GM15510 (cell line): ENCODE measurements around the gene SNX4.

Experiments
- POLR2A ChIP-seq: IDR thresholded peaks from 3 replicates; pipeline ENCODE4 v1.6.1; 2011; ENCODE audit warnings: borderline replicate concordance; ENCODE audit not compliant: insufficient read length; ENCODE audit errors: extremely low read depth

SNX4 gene

DNA sequence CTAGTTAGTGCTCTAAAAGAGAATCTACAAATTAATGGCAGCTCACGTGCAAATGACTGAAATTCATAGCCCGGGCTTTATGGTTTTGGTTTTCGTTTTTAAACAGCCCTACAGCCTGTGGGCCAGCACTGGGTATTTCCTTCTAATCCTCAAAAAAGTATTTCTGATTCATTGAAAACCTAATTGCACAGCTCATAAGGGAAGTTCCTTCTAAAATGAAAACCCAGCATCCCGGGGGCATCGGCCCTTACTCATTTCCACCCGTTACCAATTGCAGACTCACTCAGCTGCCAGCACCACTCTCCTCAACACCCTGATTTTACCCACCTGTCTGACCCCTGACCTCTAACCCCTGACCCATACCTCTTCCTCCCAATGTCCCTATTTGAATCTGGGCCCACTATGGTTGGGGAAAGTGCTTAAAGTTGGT is 85.4 kb downstream of the SNX4 start:
- no peak for TF ChIP-seq POLR2A

DNA sequence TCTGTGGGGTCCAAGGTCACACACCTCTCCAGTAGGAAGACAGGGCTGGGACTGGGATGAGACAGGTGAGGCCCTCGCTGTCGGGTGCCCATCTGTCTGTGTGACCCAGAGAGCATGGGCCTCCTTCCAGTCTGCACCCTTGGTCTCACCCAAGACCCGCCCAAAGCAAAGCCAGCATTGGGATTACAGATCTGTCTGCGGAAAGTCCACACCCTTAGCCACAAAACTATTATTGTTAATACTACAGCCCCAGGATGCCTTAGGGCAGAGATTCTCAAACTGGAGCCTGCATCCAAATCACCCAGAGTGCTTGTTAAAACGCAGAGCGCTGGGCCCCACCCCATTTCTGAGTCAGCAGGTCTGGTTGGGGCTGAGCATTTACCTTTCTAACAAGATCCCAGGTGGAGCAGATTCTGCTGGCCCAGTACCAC is 86.4 kb downstream of the SNX4 start:
- no peak for TF ChIP-seq POLR2A

DNA sequence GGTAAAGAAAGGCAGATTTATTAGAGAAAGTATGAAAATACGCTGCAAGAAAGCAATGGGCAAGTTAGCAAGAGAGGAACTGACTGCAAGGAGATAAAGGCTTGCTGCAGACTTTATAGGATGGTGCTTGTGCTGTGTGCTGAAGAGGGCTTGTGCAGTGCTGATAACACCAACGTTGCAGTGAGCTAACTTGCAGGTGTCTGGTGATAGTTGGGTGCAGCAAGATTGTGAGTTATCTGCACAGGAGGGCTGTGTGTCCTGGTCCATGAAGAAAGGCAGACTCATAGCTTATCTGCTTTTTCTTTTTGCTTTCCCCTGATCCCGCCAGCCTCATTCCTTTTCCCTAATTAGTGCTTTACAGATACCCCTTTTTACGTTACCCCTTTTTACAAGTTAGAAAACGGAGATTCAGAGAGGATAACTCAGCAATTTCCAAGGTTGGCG is 86.9 kb downstream of the SNX4 start:
- TF ChIP-seq POLR2A = no peak

DNA sequence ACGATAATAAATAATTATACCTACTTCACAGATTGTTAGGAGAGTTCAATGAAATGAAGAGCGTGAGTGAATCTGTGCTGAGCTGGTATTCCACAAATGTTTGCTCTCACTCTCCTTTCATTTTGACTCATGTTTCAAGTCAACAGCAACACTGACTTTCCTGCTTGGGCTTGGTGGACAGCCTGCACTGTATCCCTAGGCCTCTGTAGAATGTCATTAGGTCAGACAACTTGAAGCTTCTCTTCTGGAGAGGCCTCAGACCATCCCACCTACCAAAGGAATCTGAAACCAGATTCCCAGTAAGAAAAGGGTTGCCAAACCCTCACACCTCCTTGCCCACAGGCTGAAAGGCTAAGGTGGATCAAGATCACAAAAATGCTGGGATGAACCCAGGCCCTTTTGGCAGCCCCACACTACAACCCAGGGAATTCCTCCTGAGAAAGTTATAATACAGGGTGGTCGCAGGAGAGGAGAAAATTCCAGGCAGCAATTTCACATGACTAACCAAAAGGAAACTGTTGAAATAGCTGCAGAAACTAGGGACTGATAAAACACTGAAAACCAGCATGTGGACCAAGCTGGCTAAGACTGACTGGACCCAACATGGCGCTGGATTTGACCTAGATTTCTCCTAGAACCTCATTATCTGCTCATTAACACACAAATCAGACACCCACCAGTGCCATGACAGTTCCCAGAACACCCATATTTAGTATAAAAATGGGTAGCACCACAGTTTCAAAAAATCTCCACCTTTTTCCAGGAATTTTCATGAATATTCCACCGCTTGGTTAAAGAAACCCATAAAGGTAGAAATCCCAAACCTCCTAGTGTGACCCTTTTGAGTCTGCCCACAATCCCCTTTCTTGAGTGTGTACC is 87.9 kb downstream of the SNX4 start:
- no peak for TF ChIP-seq POLR2A

DNA sequence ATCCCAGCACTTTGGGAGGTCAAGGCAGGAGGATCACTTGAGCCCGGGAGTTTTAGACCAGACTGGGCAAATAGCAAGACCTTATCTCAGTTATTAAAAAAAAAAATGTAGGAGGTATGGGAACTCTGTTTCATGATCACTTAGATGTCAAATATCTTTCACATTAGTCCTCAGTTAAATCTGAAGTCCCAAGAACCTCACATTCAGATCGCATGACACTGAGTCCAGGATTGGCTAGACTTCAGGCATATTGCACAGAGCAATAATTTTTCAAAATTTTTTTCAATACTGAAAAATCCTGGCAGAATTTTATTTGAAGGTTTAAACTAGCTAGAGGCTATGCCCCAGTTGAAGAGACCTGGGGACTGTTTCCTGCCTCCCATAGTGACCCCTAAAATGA is 88.6 kb downstream of the SNX4 start:
- TF ChIP-seq POLR2A = no peak

DNA sequence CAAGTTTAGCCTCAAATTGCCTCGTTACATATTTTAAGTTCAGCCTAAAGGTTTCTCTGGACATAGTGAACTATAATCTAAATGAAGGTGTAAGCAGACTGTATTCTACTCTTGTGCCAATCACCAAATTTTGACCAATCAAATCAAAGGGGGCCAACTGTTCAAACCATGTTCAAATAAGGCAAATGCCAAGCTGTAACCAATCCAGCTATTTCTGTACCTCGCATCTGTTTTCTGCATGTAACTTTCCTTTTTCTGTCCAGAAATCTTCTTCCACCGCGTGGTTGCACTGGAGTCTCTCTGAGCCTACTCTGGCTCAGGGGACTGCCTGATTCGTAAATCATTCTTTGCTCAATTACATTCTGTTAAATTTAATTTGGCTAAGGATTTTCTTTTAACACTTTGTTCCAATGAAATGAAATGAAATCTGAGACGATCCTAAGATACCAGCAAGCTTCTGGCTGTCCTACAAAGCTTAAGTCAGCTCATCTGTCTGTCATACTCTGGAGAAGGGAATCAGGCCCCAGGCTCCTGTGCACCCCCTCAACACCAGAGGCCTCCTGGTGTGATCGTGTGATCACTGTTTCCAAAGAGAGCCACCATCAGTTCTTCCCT is 91.7 kb downstream of the SNX4 start:
- no peak for TF ChIP-seq POLR2A

DNA sequence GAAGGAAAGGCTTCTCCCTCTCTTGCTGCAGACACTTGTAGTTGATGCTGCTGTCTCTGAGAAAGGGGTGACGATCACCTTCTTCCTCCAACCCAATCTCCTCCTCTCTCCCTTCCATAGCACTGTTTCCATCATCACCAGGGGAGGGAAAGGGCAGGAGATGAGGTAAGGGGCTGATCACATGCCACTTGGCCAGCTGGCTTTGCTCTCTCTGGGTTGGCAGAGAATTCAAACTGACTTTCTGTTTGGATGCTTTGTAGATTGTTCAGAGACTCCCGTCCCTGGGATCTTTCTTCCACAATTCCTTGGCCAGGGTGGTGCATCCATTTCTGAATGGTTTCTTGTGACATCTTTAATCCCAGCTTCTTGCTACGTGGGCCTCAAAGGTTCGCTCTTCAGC is 101.7 kb downstream of the SNX4 start:
- no peak for TF ChIP-seq POLR2A

DNA sequence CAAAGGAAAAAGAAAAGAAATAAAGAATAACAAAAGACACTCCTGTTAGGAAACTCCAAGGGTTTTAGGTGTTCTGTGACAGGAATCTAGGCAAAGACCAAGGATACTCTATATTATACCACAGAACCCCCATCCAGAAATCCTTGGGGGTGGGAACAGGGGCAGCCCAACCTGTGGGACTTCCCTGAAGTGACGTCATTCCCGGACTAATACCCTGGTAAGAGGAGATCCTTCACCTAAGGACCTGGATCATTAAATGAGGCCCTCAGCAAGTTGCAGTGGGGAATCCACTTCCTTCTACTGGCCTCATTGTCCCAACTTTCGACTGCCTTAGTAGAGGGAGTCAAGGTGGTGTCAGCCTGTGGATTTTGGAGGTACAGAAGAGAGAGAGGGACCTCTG is 103.8 kb downstream of the SNX4 start:
- TF ChIP-seq POLR2A = no peak

DNA sequence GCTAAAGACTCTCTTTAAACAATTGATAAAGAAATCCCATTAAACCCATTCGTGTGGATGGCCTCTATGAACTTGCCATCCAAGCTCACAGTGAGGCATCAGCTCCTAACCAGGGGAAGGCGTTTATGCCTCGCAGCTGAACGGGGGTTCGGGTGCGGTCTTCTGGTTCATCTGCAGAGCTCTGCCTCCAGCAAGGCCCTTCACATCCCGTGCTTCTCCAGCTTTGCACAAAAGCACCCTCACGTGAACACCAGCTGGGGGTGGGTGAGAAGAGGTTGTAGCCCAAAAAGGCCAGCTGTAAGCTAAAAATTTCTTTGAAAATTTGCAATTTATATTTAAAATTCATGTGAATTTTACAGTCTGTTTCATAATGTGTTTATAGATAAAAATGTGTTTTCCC is 105.3 kb downstream of the SNX4 start:
- TF ChIP-seq POLR2A = no peak

DNA sequence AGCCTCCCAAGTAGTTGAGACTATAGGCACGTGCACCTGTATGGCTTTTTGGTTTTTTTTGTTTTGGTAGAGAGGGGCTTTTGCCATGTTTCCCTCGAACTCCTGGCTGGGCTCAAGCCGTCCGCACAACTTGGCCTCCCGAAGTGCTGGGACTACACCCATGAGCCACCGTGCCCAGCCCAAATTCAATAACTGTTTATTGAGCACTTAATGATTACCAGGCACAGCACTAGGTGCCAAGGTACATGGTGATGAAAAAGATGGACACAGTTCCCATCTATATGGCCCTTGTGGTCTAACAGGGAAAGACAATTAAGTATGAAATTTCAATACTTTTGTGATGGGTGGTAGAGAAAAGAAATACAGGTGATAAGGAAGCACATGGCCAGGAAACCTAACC is 109.1 kb downstream of the SNX4 start:
- TF ChIP-seq POLR2A = no peak

DNA sequence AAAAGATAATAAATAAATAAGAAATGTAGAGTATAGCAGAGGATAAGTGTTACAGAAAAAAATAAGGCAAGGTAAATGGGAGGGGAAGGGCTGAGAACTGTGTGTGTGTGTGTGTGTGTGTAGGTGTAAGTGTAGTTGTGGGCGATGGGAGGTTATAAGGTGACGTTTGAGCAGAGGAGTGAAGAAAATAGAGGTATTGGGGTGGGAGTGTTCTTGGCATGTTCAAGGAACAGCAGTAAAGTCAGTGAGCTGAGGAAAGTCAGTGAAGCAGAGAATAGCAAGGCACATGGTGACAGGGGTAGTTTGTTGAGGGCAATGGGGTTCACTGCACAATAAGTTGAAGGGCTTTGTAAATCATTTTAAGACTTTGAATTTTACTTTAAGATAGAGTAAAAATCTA is 113.9 kb downstream of the SNX4 start:
- TF ChIP-seq POLR2A = no peak

DNA sequence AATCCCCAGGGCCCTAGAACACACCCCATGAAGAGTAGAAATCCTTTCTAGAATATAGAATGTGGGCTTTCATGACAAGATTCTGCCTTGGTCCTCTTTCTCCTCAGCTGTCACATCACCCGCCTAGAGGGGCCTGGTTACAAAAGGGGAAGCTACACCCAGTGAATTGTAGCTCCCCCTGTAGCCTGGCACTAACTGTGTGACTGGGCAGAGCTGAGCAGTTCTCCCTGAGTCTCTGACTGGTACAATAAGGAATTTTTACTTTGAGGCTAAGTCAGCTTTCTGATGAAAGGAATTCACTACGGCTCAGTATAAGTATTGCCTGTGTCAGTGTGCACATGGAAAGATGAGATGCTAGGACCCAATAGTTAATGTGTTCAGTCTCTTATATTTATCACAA is 116.2 kb downstream of the SNX4 start:
- TF ChIP-seq POLR2A = no peak

DNA sequence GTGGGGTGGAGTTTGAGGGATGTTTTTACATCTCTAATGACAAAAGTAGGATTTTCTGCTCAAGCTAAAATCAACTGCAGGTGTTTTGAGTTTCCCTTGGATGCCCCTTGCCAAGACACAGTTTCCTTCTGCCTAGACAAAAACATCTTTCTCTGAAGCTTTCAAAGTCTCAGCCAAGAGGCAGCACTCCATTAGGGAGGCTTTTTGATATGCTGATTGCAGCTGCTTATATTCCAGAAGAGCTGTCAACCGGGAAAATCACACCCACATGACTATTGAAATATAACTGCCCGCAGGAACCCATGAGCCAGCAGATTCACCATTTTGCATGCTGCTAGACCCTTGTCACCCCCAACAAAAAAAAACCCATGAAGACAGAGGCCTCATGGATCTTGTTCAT is 117.4 kb downstream of the SNX4 start:
- TF ChIP-seq POLR2A = no peak

DNA sequence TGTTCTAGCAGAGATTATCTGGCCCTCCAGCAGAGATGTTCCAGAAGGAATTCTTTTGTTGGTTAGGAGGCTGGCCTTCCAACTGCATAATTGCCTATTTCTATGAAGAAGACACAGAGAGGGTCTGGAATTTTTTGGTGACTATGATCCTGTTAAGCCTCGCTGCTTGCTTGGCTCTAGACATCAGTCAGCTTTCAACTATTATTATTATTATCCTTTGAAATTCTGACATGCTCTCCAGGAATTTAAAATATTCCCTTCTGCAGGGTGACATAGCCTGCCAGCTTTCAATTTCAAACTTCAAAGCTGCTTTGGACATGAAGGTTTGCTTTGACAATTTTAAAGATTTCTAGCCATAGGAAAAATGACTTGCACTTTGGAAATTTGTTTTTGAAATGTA is 118.6 kb downstream of the SNX4 start:
- no peak for TF ChIP-seq POLR2A

DNA sequence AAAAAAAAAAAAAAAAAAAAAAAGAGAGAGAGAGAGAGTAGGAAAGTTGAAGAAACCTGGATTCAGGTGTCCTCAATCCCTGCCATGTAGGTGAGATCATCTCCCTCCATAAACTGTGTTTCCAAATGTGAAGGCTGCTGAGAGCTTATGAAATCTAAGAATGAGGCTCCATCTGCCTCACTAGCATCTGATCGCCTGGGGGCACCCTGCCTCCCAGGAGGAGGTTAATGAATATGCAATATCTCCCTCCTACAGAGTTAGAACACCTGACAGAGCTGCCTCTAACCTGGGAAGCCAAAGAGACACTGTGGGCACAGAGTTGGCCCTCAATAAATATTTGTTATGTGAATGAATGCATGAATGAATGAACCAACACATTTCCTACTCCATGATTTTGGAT is 121.0 kb downstream of the SNX4 start:
- no peak for TF ChIP-seq POLR2A
